Measurements from ENCODE around the gene SETD7.

SETD7 gene

DNA sequence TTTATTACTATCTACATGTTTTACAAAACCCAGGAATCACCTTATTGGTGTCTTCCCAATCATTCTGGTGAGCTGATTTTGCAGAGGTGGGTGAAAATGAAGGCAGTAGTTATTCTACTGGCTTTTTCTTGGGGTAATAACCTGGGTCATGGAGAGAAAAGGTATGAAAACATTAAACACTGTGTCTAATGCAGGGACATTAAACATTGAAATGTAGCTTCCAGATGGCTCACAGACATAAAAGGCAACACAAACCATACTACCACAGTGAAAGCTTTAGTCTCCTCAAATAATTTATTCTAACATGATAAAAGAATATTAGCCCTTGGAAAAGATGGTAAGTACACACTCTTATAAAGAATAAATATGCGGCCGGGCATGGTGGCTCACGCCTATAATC, 8.0 kb downstream of the SETD7 start:
- DNase-seq: no peak

DNA sequence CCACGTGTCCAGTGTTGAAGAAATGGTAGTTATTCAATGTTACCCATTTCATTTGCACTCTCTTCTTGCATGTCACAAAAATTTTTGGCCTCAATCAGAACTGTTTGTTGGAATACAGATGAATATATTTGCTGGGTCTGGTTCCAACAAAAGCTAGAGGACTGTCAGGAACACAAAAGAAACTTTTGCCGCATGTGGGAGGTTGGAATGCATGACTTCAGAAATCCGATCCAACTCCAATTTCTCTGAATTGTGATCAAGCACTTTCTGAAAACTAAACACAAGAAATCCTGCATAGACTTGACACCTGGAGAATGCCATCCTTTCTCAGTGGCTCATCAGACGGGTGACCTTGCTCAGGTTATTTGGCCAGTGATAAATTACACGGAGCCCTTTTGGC, 15.4 kb downstream of the SETD7 start:
- no peak for DNase-seq

DNA sequence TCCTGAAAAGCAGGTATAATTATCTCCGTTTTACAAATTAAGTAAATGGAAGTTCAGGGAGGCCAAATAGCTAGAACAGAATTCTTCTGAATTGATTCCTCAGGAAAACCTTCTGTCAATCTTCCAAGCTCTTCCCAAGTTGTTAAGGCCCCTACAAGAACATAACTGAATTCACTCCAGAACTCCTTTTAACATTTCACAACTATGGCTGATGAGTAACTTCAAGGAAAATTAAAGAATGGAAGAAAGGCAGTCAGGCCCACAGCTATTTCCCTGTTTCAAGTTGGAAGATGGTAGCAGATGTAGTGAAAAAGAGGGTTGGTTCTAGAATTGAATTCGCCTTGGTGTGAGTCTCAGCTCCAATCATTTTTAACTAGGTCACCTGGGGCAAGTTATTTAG, 15.9 kb downstream of the SETD7 start:
- no peak for DNase-seq

DNA sequence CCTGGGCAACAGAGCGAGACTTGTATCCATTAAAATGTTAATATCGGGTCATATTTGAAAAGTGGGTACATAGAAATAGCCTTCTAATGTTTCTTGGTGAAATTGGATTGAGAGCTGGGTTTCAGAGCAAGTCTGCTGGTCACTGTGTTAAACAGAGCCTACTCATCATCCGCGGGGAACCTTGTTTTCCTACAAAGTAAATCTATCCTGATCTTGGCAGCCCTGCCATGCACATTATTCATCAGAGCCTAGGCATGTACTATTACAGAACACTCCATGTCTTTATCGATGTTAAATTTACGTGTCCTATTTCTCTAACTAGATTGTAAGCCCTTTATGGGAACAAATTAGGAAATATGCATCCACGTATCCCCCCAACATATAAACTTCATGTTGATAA, 18.7 kb downstream of the SETD7 start:
- DNase-seq: no peak

DNA sequence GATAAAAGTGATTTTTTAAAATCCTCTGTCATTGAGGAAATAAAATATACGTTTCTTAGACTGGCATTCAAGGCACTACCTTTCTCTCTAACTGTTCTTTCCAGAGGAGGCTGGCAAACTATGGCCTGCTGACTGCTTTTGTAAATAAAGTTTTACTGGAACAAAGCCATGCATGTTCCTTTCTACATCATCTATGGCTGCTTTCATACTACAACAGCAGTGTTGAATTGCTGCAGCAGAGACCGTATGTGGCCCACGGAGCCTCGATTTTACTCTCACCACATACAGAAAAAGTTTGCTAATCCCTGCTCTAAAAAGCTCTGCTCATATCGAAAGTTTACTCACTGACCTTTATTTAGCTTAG, 20.2 kb downstream of the SETD7 start:
- DNase-seq: no peak

DNA sequence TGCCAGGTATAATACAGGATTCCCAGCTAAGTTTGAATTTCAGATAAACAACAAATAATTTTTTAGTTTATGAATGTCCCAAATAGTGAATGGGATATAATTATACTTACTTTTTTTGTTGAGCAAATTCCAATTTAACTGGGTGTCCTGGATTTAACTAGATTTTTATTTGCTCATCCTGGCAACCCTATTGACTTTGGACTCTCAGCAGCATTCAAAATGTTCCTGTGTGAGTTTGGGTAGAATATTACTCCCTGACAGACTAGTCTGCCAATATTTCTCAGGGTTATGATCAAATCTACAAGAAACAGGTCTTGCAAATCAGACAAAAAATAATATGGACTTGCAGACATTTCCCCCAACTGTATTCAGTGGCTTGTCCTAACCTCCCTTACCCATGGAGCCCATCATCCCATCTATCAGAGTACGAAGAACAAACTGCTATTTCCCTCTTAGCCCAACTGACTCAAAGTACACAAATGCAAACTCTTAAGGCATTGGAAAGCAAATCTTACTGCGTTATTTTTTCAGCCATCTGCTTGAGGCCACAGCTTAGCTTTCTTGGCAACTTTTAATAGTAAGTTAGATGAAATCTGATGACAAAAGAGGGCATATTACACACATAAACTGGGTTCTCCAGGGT, 20.7 kb downstream of the SETD7 start:
- no peak for DNase-seq

DNA sequence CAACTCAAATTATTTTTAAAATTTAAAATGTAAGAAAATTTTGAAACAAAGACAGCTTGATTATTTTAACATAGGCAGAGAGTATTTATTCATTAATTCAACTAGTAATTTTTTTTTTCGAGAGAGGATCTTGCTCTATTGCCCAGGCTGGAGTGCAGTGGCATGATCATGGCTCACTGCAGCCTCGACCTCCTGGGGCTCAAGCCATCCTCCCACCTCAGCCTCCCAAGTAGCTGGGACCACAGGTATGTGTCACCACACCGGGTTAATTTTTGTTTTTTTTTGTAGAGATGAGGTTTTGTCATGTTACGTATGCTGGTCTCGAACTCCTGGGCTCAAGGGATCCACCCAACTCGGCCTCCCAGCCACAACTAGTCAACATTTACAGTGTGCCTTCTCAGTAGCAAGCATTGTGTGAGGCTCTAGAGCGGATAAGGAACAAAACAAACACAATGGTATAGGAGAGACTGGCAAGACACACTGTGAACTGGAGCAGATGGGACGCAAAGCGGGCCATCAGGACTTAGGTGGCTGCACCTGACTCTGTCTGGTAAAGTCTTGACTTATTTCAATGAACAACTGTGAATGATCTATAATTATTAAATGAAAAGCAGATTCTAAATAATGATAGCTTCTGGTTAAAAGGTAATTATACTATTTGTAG, 21.6 kb downstream of the SETD7 start:
- no peak for DNase-seq

DNA sequence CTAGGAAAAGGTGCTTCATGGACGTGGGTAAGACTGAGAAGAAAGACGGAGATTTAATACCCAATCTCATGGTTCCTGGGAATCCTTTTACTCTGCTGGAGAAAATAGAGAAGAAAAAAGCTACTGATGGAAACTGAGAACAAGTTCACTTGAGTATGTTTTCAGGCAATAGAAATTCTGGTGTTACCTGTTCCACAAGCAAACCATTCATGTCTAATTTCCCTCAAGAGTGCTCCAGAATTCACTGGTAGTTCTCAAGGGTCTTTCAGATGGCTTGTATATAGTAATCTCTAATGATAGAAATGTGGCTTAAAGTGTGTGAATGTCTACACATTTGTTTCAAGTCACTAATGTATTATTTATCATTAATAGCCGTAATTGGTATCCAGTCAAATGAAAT, 22.5 kb downstream of the SETD7 start:
- no peak for DNase-seq

DNA sequence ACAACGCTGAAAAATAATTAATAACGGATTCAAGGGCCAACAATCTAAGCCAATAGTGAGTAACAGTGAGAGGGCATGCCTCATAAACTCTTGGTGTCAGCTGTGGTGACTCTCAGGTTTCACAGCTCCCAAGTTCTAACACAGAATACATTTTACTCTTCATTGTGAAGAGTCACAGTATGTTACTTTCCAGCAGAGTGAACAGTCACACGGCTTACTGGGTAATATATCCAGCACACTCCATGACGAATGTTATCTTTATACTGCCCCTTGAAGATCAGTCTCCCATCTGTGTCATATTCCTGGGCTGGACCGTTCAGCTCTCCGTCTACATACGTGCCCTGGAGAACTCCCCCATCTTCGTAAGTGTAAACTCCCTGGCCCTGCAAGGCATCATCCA, 23.1 kb downstream of the SETD7 start:
- DNase-seq: no peak

DNA sequence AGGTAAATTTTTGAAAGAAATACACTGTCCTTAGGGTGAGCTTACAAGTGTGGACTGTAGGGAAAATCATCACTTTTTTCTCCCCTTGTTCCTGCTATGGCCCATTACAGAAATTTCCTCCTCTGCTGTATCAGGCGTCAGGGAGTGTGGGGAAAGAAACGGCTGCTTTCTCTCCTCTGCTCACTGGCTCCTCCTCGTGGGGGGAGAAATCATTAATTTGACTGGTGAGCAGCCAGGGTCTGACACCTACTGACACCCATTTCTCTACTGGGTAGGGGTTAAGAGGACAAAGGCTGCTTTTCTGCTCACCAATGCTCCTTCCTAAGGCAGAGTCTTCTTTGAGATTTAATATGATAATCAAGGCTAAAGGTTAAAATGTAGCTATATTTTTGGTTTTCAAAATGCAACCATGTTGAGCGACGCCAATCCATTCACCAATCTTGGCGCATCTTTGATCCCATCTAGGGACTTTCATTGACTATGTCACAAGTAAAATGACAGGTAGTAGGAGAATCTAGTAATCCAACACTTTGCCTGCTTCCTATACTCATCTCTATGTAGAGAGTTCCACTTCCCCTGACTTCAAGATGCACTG, 25.1 kb downstream of the SETD7 start:
- DNase-seq: peak in 4 of 5 donors; percentile 21 to 59 (median 35)

DNA sequence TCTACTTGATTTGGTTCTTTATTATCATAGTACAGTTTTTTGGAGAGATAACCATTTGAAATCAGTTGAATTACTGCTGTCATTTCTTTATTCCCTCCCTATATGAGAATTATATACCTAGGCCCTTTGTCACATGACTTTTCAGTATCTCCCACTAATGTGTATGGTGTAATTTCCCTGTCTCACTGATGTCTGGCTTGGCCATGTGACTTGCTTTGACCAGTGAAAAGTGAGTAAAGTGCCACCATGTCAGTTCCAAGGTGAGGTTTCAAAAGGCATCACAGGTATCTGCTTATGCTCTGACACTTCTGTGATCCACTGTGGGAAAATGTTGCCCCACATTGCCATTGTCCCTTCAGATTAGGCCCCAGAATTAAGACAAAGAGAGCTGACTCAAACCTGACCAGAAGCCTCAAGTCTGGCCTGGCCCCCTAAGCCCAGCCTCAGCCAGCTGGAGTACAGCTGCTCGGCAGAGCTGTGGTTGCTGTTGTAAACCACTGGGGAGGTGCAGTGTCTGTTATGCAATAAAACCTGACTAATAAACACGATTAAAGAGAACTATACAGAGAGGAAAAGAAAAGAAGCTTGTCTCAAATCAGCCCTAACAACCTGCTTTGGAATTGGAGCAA, 27.5 kb downstream of the SETD7 start:
- DNase-seq: no peak

DNA sequence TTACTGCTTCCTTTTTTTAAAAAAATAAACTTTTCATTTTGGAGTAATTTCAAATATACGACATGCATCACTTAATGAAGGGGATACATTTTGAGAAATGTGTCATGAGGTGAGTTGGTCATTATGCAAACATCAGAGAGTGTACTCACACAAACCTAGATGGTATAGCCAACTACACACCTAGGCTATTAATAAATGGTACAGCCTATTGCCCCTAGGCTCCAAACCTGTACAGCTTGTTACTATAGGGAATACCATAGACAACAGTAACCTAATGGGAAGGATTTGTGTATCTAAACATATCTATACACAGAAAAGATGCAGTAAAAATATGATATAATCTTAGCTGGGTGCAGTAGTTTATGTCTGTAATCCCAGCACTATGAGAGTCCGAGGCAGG, 29.1 kb downstream of the SETD7 start:
- DNase-seq: no peak

DNA sequence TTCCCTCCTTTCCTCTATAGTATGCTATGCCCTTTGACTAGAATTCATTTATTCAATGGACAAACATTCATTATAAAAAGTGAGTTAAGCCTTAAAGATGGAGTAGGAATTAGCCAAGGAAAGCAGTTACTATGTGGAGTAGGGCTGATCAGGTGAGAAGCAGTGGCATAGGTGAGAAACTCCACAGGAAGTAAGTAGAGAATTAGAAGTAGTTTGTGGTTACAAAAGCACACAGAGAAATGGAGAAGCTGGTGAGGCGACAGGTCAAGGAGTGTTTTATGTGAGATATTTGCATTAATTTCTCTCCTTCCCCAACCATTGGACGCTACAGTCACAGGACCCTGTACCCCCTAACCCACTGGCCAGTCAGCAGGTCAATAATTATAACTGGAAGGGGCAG, 30.6 kb downstream of the SETD7 start:
- DNase-seq: no peak

DNA sequence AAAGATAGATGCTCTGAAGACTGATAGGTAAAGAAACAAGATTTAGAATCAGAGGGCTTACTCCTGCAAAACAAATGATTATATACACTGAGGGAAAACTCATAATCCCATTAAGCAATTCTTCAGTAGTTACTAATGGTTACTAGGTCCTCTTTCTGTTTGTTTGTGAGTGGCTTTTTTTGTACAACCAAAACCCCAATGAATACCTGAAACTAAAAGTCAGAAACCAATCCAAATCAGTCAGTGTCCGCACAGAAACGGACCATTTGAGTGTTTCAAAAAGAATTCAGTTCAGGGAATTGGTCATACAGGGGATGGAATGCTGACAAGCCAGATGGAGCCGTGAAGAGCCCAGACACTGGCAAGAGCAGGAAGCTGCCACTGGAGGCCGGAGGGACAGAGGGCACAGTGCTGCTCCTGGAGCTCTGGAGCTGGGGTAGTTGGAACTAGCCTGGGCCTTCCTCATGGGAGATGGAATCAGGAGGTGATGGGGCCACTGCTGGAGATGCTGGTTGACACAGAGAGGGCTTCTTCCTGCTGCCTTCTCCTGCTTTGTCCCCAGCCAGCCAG, 31.9 kb downstream of the SETD7 start:
- DNase-seq: no peak

DNA sequence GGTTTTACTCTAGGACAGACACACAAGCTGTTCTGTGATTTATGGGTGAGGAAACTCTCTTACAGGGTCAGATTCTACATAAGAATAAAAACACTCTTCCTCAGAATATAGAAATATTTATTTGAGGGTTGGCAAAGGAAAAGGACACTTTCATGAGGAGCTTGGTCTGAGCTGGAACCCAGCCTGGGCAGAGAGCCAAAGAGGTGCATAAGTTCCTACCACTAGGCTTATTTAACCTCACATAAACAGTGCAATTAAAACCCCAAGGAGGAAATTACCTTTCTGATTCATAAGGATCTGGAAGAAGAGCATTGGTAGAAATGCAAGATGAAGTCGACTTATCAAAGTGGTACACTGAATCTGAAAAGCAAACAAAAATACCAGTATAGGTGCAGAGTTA, 32.9 kb downstream of the SETD7 start:
- no peak for DNase-seq

DNA sequence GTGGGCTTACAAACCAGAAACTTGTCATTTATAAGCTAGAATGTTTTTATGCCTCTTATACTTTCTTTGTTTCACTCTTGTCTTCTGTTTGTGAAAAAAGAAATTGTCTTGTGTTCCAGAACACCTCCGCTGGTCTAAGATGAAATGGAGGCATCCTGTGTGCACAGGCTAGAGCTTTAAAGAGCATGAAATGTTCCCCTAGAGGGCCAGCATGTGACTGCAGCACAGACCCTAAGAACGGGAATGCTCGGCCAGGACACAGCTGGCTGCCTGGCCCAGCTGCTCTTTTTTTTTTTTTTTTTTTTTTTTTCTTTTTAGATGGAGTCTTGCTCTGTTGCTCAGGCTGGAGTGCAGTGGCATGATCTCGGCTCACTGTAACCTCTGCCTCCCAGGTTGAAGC, 33.6 kb downstream of the SETD7 start:
- DNase-seq: no peak

DNA sequence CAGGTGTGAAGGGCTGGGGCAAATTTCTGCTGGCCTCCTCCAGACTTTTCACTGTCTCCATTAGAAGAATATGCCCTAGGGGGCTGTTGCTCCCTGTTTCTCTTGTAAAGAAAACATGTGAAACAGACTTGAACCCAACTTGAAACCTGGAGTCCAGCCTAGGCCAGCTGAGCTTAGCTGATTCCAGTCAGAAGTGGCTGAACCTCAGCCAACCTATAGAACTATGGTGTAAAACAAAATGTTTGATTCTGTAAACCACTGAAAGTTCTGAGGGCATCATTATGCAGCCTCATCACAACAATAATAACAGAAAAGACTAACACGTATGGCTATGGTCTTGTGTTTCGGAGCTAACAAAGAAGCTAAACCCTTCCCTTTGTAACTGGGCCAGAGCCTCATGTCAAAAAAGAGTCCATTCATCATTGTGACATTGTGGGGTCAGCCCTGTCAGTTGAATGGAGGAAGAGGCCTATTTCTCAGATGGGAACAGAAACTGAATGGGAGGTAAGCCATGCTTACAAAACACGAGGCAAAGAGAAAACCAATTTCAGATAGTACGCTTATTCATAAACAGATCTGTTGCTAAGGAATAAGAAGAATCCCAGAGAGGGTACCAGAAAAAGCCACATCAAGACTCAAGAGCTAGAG, 34.1 kb downstream of the SETD7 start:
- no peak for DNase-seq

DNA sequence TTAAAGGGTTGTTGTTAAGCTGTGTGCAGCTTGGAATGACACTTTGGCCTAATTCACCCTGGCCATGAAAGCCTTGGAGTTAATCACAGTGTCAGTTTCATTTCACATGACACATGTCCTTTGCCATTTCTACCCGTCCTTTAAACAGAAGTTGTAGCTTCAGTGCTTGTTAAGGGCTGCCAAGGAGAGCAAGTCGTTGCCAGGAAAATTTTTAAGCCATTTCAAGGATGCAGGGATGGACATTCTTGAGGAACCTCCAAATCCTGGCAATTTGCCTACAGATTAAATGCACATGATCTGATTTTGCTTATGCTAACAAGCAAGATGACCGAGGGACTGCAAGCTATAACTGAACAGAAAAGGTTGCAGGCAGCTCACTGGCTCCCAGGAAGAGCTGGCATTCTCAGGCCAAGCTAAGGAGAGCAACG, 40.5 kb downstream of the SETD7 start:
- DNase-seq: no peak

DNA sequence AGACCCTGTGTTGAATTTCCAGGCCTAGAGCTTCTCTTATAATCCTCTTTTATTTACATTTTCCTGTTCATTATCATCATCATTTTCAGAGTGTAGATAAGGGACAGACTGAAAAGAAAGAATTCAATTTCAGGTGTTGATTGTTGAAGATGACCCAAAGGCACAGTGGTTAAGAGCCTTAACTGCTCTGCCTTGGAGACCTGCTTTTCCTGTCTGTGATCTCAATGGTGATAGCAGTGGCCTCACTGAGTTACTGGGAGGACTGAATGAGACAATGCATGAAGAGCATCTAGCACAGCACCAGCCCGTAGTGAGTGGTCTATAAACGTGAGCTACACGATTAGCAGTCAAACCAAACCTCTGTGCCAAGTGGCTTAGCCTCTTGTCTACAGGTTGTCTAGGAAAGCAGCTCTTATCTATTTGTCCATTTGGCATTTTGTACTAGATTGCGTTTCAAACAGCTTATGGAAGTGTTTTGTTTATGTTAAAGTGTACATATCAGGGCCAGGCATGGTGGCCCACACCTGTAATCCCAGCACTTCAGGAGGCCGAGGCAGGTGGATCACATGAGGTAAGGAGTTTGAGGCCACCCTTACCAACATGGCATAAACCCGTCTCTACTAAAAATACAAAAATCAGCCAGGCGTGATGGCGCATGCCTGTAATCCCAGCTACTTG, 41.5 kb downstream of the SETD7 start:
- DNase-seq: no peak

DNA sequence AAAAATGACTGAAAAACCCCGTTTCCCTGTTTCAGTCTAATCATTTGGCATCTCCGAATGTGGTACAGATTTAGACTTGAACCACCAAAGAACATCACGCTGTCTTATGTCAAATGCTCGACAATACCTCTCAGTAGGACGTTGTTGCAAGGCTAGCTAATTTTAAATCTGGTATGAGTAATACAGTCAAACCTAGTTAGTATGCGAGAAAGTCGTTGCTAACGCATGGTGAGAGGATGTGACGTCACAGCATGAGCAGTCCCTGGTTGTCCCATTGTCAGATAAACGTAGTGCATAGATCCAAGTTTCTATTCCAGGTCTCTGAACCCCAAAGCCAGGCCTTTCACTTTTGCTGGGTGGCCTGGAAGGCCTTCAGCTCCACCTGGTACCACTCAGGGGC, 44.7 kb downstream of the SETD7 start:
- DNase-seq: peak in 1 of 5 donors; percentile 22

DNA sequence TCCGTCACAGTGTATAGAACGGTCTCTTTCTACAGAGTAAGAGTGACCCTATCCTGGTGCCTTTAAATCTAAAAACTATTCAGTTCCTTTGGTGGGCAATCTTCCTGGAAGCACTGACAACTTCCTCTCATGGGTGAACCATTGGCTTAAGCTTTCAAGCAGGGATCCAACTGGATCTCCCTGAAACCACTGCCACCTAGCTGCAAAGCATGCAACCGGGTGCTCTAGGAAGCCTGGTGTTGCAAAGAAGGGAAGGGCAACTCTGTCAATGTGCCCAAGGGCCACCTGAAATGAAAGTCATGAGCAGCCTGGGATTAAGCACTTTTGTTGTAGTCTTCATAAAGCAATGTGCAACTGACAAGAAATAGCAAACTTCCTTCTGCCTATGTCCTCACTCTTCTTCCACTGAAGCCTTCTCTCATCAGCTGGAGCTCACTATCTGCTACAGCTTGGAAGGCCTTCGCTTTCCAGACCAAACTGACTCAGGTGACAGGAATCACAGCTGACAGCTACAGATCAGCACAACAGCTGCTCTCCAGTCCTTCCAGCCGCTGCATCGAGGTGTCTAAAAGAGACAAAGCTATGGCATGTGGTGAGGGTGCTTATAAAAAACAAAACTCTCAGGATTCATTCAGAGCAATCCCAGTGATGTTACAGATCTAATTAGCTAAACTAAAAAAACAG, 46.1 kb downstream of the SETD7 start:
- no peak for DNase-seq

All from T-helper 1 cell (primary cell).